Liver (tissue), 9 donors: ENCODE measurements around the gene CAST. TPM values are rescaled to one million over a fixed set of nuclear protein-coding genes. Genes with fewer than 3 reads are reported as not detected.

Source experiments
- DNase-seq: peaks from one replicate; pipeline ENCODE4 v3.0.0-alpha.2; 2017; ENCODE audit warnings: low spot score
- H3K27ac ChIP-seq, 2 donors: one replicate each; pipeline ENCODE4 v1.7.0; 2013; ENCODE audit warnings: inconsistent platforms in 2 of 2, low read length in 2 of 2, control low read depth in 1 of 2, low read depth in 1 of 2, mild to moderate bottlenecking in 1 of 2
- H3K27me3 ChIP-seq, 4 donors: one replicate each; pipeline versions ENCODE4 v1.6.1 to v1.7.0; 2013; ENCODE audit warnings: low read length in 3 of 4, inconsistent platforms in 1 of 4, mild to moderate bottlenecking in 1 of 4, moderate library complexity in 1 of 4; ENCODE audit not compliant: control insufficient read depth in 4 of 4, insufficient read depth in 4 of 4
- H3K36me3 ChIP-seq, 4 donors: one replicate each; pipeline versions ENCODE4 v1.6.1 to v1.7.0; 2013; ENCODE audit warnings: low read length in 3 of 4, mild to moderate bottlenecking in 3 of 4, low read depth in 1 of 4, moderate library complexity in 1 of 4; ENCODE audit not compliant: control insufficient read depth in 4 of 4, insufficient read depth in 3 of 4
- H3K4me1 ChIP-seq, 4 donors: one replicate each; pipeline versions ENCODE4 v1.6.1 to v1.7.0; 2013; ENCODE audit warnings: low read length in 3 of 4, mild to moderate bottlenecking in 3 of 4, moderate library complexity in 1 of 4; ENCODE audit not compliant: control insufficient read depth in 4 of 4, insufficient read depth in 4 of 4
- H3K4me3 ChIP-seq, 3 donors: one replicate each; pipeline versions ENCODE4 v1.6.1 to v1.7.0; 2013; ENCODE audit warnings: low read length in 3 of 3, control low read depth in 1 of 3, low read depth in 1 of 3, mild to moderate bottlenecking in 1 of 3
- H3K9ac ChIP-seq, 2 donors: one replicate each; pipeline ENCODE4 v1.7.0; 2013; ENCODE audit warnings: low read length in 2 of 2, mild to moderate bottlenecking in 2 of 2, moderate library complexity in 2 of 2, control low read depth in 1 of 2, low read depth in 1 of 2
- H3K9me3 ChIP-seq, 4 donors: one replicate each; pipeline versions ENCODE4 v1.6.1 to v1.7.0; 2013; ENCODE audit warnings: low read length in 3 of 4; ENCODE audit not compliant: control insufficient read depth in 4 of 4
- EGR1 ChIP-seq, 2 donors: IDR thresholded peaks; 2 replicates each; pipeline ENCODE4 v1.6.1; 2016 to 2018; ENCODE audit warnings: antibody characterized with exemption in 2 of 2, low read depth in 2 of 2
- FOXA1 ChIP-seq: IDR thresholded peaks from 2 replicates; pipeline ENCODE4 v1.6.1; 2016; ENCODE audit warnings: antibody characterized with exemption
- FOXA2 ChIP-seq: IDR thresholded peaks from 2 replicates; pipeline ENCODE4 v1.6.1; 2016; ENCODE audit warnings: antibody characterized with exemption
- GABPA ChIP-seq, 2 donors: IDR thresholded peaks in 1 of 2; conservative IDR thresholded peaks in 1 of 2; 2 replicates each; pipeline ENCODE4 v1.6.1; 2016; ENCODE audit warnings: antibody characterized with exemption in 2 of 2, mild to moderate bottlenecking in 1 of 2, moderate library complexity in 1 of 2
- HNF4A ChIP-seq, 2 donors: conservative IDR thresholded peaks; 2 replicates each; pipeline ENCODE4 v1.6.1; 2016; ENCODE audit warnings: antibody characterized with exemption in 2 of 2, mild to moderate bottlenecking in 2 of 2
- HNF4G ChIP-seq: IDR thresholded peaks from 2 replicates; pipeline ENCODE4 v1.6.1; 2016; ENCODE audit warnings: antibody characterized with exemption
- JUND ChIP-seq, 2 donors: IDR thresholded peaks; 2 replicates each; pipeline ENCODE4 v1.6.1; 2016; ENCODE audit warnings: antibody characterized with exemption in 2 of 2
- NR2F2 ChIP-seq: IDR thresholded peaks from 2 replicates; pipeline ENCODE4 v1.6.1; 2016; ENCODE audit warnings: antibody characterized with exemption
- RAD21 ChIP-seq, 2 donors: IDR thresholded peaks; 2 replicates each; pipeline ENCODE4 v1.6.1; 2016; ENCODE audit warnings: antibody characterized with exemption in 2 of 2, mild to moderate bottlenecking in 2 of 2
- RXRA ChIP-seq, 2 donors: IDR thresholded peaks; 2 replicates each; pipeline ENCODE4 v1.6.1; 2017 to 2018; ENCODE audit warnings: antibody characterized with exemption in 2 of 2, mild to moderate bottlenecking in 1 of 2
- SP1 ChIP-seq: IDR thresholded peaks from 2 replicates; pipeline ENCODE4 v1.6.1; 2018; ENCODE audit warnings: antibody characterized with exemption, mild to moderate bottlenecking
- TAF1 ChIP-seq: conservative IDR thresholded peaks from 2 replicates; pipeline ENCODE4 v1.6.1; 2016; ENCODE audit warnings: antibody characterized with exemption, mild to moderate bottlenecking
- YY1 ChIP-seq: IDR thresholded peaks from 2 replicates; pipeline ENCODE4 v1.6.1; 2016; ENCODE audit warnings: antibody characterized with exemption, mild to moderate bottlenecking
- WGBS: extraction: QIAGEN DNeasy Blood & Tissue Kit; methylation state at CpG from one replicate; pipeline ENCODE4 v1.1.7; 2013; 5-methylcytosine and 5-hydroxymethylcytosine counted together
- polyA plus RNA-seq, 2 donors: library from polyadenylated mRNA; stranded (reverse) in 1 of 2; unstranded in 1 of 2; fragments of 200-250 nt in 1 of 2; fragments of >200 nt in 1 of 2; fragmentation: Nextera tagmentation in 1 of 2; extraction: Ambion mirVana in 1 of 2; gene quantifications; one replicate each; pipeline versions ENCODE4 v1.2.1 to v1.2.3, GENCODE V29; 2013 to 2015
- total RNA-seq, 2 donors: library from RNA; depleted of rRNA; stranded (reverse); fragments of >200 nt; gene quantifications; one replicate each; pipeline ENCODE4 v1.2.3, GENCODE V29; 2014
- TF ChIP-seq, protein P1 (sequence below): IDR thresholded peaks from 2 replicates; pipeline ENCODE4 v1.6.1; 2016; ENCODE audit warnings: antibody characterized with exemption
- TF ChIP-seq, protein P2 (sequence below): fragments of 150-350 bp; IDR thresholded peaks from 2 replicates; pipeline ENCODE4 v1.5.1; 2017; ENCODE audit warnings: improper control_type of control experiment, low read depth, low read length; ENCODE audit not compliant: missing input control
- TF ChIP-seq, protein P3 (sequence below): IDR thresholded peaks from 2 replicates; pipeline ENCODE4 v1.6.1; 2016; ENCODE audit warnings: antibody characterized with exemption
- TF ChIP-seq, protein P4 (sequence below): IDR thresholded peaks from 2 replicates; pipeline ENCODE4 v1.6.1; 2016; ENCODE audit warnings: antibody characterized with exemption
- donor health status: healthy.
- donor health status: healthy.
- donor health status: healthy.
- donor health status: healthy.
- donor health status: healthy.

Gene CAST
- total and polyA plus RNA-seq, 4 donors = 43.3 to 126 (median 81.0) TPM

DNA sequence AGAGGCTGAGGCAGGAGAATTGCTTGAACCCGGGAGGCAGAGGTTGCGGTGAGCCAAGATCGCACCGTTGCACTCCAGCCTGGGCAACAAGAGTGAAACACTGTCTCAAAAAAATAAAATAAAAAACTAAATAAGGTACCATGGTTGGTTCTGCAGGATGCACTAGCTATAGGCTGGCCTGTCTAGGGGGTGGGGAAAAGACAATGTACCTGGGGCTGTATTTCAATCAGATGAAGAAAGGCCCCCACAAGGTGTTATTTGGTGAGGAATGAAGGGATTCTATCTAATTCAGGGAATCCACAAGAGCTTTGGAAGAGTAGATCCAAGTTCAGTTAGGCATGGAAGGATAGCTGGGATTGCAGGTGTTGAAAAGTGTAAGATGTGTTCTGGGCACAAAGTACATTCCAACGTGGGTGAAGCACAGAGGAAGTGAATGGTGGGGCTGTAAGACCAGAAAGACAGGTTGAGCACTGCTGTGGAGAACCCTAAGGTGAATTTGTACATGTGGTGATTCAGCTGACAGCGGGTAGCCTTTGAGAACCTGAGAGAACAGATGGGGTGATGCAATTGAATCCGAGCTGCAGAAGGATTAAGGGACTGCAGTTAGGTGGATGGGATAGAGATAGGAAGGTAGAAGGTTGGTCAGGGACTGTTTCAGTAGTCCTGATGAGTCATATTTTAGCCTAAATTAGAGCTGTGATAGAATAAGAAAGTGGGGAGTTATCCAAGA, 71.8 kb downstream of the CAST start:
- H3K36me3 ChIP-seq = peaks cover 7 to 34% (median 19%) of the 10 kb centered on the region in 4 donors
- H3K4me3 ChIP-seq = no peak overlapping the region
- no peak overlapping the region for H3K27ac ChIP-seq
- H3K9ac ChIP-seq = no peak overlapping the region
- no peaks in the 10 kb centered on the region for H3K27me3 ChIP-seq
- TF ChIP-seq RAD21 (IDR thresholded peaks at IDR 0.05) = no peak
- no peak for TF ChIP-seq YY1
- WGBS = 88% methylated on average over 7 of the region's 7 CpGs
- no peaks in the 10 kb centered on the region for H3K4me1 ChIP-seq
- H3K9me3 ChIP-seq = no peaks in the 10 kb centered on the region
- no peak for DNase-seq

DNA sequence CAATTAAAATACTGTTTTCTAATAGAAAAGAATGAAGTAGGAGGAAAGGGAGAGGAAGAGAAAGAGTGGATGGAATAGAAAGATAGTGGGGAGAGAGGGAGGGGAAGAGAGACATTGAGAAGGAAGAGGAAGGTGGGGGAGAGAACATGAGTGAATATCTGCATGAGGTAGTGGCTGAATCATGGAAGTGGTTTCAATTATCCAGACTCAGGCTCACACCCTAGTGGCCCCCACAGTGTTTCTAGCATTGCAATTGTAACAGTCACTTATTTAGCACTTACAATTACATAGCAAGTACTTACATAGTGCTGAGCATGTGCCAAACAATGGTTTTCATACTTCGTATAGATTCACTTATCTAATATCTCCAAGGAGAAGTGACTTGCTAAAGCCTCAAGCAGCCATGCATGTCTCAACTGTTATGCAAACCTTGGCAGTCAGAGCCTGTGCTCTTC, 72.7 kb downstream of the CAST start:
- 84% methylated on average over 1 of the region's 1 CpG for WGBS
- no peak overlapping the region for H3K27ac ChIP-seq
- H3K36me3 ChIP-seq = peaks cover 5 to 38% (median 23%) of the 10 kb centered on the region in 4 donors

More for the DNA sequence above, 72.7 kb downstream of the CAST start:
- Histone ChIP-seq H3K4me1 (no peaks in the 10 kb centered on the region), H3K4me3 (no peak overlapping the region), H3K9ac (no peak overlapping the region), H3K9me3 (no peaks in the 10 kb centered on the region), H3K27me3 (no peaks in the 10 kb centered on the region)
- TF ChIP-seq TAF1 (no peak), RAD21 (IDR thresholded peaks at IDR 0.05) (no peak), JUND (IDR thresholded peaks at IDR 0.05) (no peak), RXRA (IDR thresholded peaks at IDR 0.05) (no peak), NR2F2 (no peak), HNF4A (conservative IDR thresholded peaks at IDR 0.05) (no peak), SP1 (no peak), GABPA (IDR thresholded peaks at IDR 0.05 in 1 of 2, conservative IDR thresholded peaks at IDR 0.05 in 1 of 2) (no peak), FOXA1 (no peak), HNF4G (no peak), FOXA2 (no peak), YY1 (no peak), EGR1 (IDR thresholded peaks at IDR 0.05; ENCODE audit: low read depth in 2 of 2) (no peak)
- TF ChIP-seq, protein P1, sequence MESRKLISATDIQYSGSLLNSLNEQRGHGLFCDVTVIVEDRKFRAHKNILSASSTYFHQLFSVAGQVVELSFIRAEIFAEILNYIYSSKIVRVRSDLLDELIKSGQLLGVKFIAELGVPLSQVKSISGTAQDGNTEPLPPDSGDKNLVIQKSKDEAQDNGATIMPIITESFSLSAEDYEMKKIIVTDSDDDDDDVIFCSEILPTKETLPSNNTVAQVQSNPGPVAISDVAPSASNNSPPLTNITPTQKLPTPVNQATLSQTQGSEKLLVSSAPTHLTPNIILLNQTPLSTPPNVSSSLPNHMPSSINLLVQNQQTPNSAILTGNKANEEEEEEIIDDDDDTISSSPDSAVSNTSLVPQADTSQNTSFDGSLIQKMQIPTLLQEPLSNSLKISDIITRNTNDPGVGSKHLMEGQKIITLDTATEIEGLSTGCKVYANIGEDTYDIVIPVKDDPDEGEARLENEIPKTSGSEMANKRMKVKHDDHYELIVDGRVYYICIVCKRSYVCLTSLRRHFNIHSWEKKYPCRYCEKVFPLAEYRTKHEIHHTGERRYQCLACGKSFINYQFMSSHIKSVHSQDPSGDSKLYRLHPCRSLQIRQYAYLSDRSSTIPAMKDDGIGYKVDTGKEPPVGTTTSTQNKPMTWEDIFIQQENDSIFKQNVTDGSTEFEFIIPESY = no peak
- TF ChIP-seq, protein P2, sequence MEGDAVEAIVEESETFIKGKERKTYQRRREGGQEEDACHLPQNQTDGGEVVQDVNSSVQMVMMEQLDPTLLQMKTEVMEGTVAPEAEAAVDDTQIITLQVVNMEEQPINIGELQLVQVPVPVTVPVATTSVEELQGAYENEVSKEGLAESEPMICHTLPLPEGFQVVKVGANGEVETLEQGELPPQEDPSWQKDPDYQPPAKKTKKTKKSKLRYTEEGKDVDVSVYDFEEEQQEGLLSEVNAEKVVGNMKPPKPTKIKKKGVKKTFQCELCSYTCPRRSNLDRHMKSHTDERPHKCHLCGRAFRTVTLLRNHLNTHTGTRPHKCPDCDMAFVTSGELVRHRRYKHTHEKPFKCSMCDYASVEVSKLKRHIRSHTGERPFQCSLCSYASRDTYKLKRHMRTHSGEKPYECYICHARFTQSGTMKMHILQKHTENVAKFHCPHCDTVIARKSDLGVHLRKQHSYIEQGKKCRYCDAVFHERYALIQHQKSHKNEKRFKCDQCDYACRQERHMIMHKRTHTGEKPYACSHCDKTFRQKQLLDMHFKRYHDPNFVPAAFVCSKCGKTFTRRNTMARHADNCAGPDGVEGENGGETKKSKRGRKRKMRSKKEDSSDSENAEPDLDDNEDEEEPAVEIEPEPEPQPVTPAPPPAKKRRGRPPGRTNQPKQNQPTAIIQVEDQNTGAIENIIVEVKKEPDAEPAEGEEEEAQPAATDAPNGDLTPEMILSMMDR = no peak
- TF ChIP-seq, protein P3, sequence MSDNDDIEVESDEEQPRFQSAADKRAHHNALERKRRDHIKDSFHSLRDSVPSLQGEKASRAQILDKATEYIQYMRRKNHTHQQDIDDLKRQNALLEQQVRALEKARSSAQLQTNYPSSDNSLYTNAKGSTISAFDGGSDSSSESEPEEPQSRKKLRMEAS = no peak
- TF ChIP-seq, protein P4, sequence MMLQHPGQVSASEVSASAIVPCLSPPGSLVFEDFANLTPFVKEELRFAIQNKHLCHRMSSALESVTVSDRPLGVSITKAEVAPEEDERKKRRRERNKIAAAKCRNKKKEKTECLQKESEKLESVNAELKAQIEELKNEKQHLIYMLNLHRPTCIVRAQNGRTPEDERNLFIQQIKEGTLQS = no peak
- no peak for DNase-seq
